Sigmoid colon (tissue), 7 donors: ENCODE data around the gene MYH14. TPM values are rescaled to one million over a fixed set of nuclear protein-coding genes. Genes with fewer than 3 reads are reported as not detected.

ENCODE experiments used
- DNase-seq: peaks from one replicate; pipeline ENCODE4 v3.0.0-alpha.2; 2019
- H3K27ac ChIP-seq, 4 donors: fragments of 200-600 bp; sonication (generic); one replicate each; pipeline ENCODE4 v1.5.1; 2016 to 2019; ENCODE audit warnings: mild to moderate bottlenecking in 1 of 4
- H3K27me3 ChIP-seq, 3 donors: fragments of 200-600 bp; sonication (generic); one replicate each; pipeline ENCODE4 v1.5.1; 2019; ENCODE audit warnings: mild to moderate bottlenecking in 1 of 3
- H3K36me3 ChIP-seq, 4 donors: fragments of 200-600 bp; sonication (generic); one replicate each; pipeline ENCODE4 v1.5.1; 2016 to 2019
- H3K4me1 ChIP-seq, 4 donors: fragments of 200-600 bp; sonication (generic); one replicate each; pipeline ENCODE4 v1.5.1; 2017 to 2019
- H3K4me3 ChIP-seq, 4 donors: fragments of 200-600 bp; sonication (generic); one replicate each; pipeline ENCODE4 v1.5.1; 2017 to 2019; ENCODE audit warnings: mild to moderate bottlenecking in 2 of 4, moderate library complexity in 1 of 4
- H3K9me3 ChIP-seq, 4 donors: fragments of 200-600 bp in 3 of 4; sonication (generic) in 3 of 4; one replicate each; pipeline versions ENCODE4 v1.5.1 to v1.6.1; 2013 to 2019
- EP300 ChIP-seq, 4 donors: sonication (generic); formaldehyde crosslinking; IDR thresholded peaks; one replicate each; pipeline ENCODE4 v1.6.1; 2017; ENCODE audit warnings: antibody characterized with exemption in 4 of 4
- POLR2A ChIP-seq, 2 donors: fragments of 450-650 bp; IDR thresholded peaks; one replicate each; pipeline ENCODE4 v1.6.1; 2016; ENCODE audit warnings: antibody characterized with exemption in 2 of 2, mild to moderate bottlenecking in 2 of 2, moderate library complexity in 2 of 2
- POLR2AphosphoS5 ChIP-seq, 4 donors: sonication (generic); formaldehyde crosslinking; IDR thresholded peaks; one replicate each; pipeline ENCODE4 v1.6.1; 2017; ENCODE audit warnings: antibody characterized with exemption in 4 of 4
- WGBS, 2 donors: extraction: QIAGEN DNeasy Blood & Tissue Kit; methylation state at CpG; one replicate each; pipeline ENCODE4 v1.1.7; 2013; 5-methylcytosine and 5-hydroxymethylcytosine counted together
- intact Hi-C: fragments of 100-400 bp; cut with DNase I; formaldehyde crosslinking; loops from one replicate; pipeline ENCODE4 v1.15.1; 2023
- polyA plus RNA-seq, 3 donors: library from polyadenylated mRNA; stranded (reverse); fragments of 200-250 nt; gene quantifications; one replicate each; pipeline ENCODE4 v1.2.3, GENCODE V29; 2013
- total RNA-seq, 4 donors: library from RNA; depleted of rRNA; stranded (reverse); fragments of >200 nt; gene quantifications; one replicate each; pipeline ENCODE4 v1.1.0, GENCODE V29; 2016
- TF ChIP-seq, protein P1 (sequence below), 4 experiments: fragments of 450-650 bp in 3 of 4; fragments of 200-600 bp in 1 of 4; IDR thresholded peaks; one replicate each; pipeline ENCODE4 v1.5.1; 2016 to 2019; ENCODE audit warnings: antibody characterized with exemption in 4 of 4, mild to moderate bottlenecking in 3 of 4, moderate library complexity in 2 of 4
- donor health status: healthy with polysubstance abuse.
- donor health status: Bipolar disorder and iron deficiency.
- donor health status: healthy.

MYH14 gene
- total and polyA plus RNA-seq, 7 donors: 0.16 to 479 (median 3.9) TPM

DNA sequence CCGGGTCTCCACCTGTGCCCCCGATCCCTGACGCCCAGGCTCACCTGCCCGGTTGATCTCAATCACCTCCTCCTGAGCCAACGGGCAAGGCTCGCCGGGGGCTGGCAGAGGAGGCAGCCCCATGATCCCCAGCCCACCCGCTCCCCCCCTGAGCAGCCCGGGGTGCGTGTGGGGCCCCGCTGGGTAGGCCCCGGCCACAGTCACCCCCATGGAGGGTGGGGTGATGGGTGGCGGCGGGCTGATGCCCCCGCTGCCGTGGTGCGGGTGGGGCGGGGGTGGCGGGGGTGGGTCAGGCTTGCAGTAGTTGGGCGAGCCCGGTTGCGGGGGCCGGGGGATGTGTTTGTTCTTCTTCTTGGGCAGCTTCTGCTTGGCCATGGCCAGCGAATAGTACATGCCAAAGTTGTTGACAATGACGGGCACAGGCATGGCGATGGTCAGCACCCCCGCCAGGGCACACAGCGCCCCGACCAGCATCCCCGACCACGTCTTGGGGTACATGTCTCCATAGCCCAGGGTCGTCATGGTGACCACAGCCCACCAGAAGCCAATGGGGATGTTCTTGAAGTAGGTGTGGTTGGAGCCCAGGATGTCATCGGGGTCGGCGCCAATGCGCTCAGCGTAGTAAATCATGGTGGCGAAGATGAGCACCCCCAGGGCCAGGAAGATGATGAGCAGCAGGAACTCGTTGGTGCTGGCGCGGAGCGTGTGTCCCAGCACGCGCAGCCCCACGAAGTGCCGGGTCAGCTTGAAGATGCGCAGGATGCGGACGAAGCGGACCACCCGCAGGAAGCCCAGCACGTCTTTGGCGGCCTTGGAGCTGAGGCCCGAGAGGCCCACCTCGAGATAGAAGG, 119.7 kb downstream of the MYH14 start:
- TF ChIP-seq POLR2AphosphoS5 (IDR thresholded peaks at IDR 0.05) (no peak), POLR2A (IDR thresholded peaks at IDR 0.05) (no peak), EP300 (IDR thresholded peaks at IDR 0.05) (no peak)
- TF ChIP-seq, protein P1, sequence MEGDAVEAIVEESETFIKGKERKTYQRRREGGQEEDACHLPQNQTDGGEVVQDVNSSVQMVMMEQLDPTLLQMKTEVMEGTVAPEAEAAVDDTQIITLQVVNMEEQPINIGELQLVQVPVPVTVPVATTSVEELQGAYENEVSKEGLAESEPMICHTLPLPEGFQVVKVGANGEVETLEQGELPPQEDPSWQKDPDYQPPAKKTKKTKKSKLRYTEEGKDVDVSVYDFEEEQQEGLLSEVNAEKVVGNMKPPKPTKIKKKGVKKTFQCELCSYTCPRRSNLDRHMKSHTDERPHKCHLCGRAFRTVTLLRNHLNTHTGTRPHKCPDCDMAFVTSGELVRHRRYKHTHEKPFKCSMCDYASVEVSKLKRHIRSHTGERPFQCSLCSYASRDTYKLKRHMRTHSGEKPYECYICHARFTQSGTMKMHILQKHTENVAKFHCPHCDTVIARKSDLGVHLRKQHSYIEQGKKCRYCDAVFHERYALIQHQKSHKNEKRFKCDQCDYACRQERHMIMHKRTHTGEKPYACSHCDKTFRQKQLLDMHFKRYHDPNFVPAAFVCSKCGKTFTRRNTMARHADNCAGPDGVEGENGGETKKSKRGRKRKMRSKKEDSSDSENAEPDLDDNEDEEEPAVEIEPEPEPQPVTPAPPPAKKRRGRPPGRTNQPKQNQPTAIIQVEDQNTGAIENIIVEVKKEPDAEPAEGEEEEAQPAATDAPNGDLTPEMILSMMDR (IDR thresholded peaks at IDR 0.05): no peak
- no peak for DNase-seq
- H3K36me3 ChIP-seq: no peaks in the 10 kb centered on the region
- intact Hi-C loops: no loop called here
- peaks cover 17 to 39% (median 34%) of the 10 kb centered on the region in 3 donors for H3K27me3 ChIP-seq
- H3K27ac ChIP-seq: no peak overlapping the region
- H3K9me3 ChIP-seq: no peaks in the 10 kb centered on the region
- WGBS, 2 donors: 94 to 95% methylated on average over 55 of the region's 55 CpGs
- H3K4me1 ChIP-seq: peaks cover 0 to 12% (median 7%) of the 10 kb centered on the region in 4 donors
- H3K4me3 ChIP-seq: no peak overlapping the region

DNA sequence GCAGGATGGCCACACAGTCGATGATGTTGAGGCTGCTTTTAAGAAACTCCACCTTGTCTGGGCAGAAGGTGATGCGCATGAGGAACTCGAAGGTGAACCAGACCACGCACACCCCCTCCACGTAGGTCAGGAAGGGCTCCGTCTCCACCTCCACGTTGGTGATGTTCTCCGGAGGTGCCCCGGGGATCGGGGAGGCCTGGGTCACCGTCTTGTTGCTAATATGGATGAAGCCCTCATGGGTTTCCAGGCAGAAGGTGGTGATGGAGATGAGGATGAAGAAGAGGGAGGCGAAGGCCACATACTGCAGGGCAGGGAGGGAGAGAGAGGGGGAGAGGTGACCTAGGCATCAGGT, 120.3 kb downstream of the MYH14 start:
- Histone ChIP-seq H3K4me3 (no peak overlapping the region), H3K27me3 (peaks cover 20 to 44% (median 39%) of the 10 kb centered on the region in 3 donors), H3K9me3 (no peaks in the 10 kb centered on the region), H3K36me3 (no peaks in the 10 kb centered on the region), H3K4me1 (peaks cover 0 to 12% (median 8%) of the 10 kb centered on the region in 4 donors), H3K27ac (no peak overlapping the region)
- 92 to 93% methylated on average over 12 of the region's 12 CpGs for WGBS, 2 donors
- DNase-seq: no peak
- intact Hi-C loops: no loop called here
- no peak for TF ChIP-seq POLR2A (IDR thresholded peaks at IDR 0.05)
- TF ChIP-seq POLR2AphosphoS5 (IDR thresholded peaks at IDR 0.05): no peak
- TF ChIP-seq EP300 (IDR thresholded peaks at IDR 0.05): no peak
- TF ChIP-seq, protein P1 (IDR thresholded peaks at IDR 0.05): no peak

DNA sequence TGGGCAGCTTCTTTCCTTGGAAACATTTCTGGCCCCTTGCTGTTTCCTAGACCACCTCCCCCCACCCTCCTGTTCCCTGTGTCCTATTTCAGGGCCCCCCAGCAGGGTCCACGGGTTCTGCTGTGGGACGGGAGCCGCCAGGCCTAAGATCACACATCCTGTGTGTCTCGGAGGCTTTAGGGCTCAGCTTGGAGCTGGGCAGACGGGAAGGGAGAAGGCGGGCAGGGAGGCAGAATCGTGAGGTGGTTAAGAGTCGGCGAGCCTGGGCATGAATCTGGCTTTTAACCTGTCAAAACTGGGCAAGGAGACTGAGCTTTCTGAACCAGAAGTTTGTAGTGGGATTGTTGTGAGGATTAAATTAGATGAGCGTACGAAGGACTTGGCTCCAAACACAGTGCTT, 120.9 kb downstream of the MYH14 start:
- Histone ChIP-seq H3K36me3 (no peaks in the 10 kb centered on the region), H3K27ac (no peak overlapping the region), H3K9me3 (no peaks in the 10 kb centered on the region), H3K4me3 (no peak overlapping the region), H3K4me1 (peaks cover 0 to 15% (median 12%) of the 10 kb centered on the region in 4 donors), H3K27me3 (peaks cover 21 to 44% (median 43%) of the 10 kb centered on the region in 3 donors)
- intact Hi-C loops: no loop called here
- no peak for TF ChIP-seq EP300 (IDR thresholded peaks at IDR 0.05)
- TF ChIP-seq, protein P1 (IDR thresholded peaks at IDR 0.05): no peak
- no peak for TF ChIP-seq POLR2AphosphoS5 (IDR thresholded peaks at IDR 0.05)
- no peak for TF ChIP-seq POLR2A (IDR thresholded peaks at IDR 0.05)
- no peak for DNase-seq
- 80 to 82% methylated on average over 11 of the region's 11 CpGs for WGBS, 2 donors

DNA sequence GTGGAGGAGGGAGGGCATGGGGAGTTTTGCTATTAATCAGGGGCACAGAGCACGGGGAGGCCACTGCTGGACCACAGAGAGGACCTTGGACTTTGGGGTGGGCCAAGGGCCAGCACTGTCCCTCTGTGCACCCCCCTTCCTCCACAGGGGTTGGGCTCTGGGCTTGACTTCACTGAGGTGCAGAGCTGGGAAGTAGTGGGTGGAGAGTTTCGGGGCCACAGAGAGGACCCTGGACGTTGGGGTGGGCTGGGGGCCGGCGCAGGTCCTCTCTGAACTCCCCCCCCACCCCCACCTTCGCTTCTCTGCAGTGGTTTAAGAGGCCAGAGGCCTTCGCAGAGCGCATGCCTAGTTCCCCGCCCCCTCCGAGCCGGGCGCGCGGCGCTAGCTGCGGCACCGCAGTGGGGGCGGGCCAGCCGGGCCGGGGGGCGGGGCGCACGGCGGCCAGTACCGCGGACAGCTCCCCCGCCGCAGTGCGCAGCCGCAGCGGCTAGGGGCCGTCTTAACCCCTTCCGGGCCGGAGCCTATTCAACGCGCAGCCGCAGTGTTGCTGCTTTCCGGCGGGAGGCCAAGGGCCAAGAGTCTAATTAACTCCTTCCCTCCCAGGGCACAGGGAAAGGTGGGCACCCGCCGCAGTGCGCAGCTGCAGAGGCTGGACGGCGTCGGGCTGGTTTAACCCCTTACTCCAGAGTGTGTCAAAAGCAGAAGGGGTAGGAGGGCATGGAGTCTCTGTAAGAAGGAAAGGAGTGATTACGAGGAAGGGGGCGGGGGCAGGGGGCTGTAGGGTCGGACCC, 122.1 kb downstream of the MYH14 start:
- peaks cover 29 to 51% (median 50%) of the 10 kb centered on the region in 3 donors for H3K27me3 ChIP-seq
- WGBS, 2 donors: 1 to 2% methylated on average over 48 of the region's 48 CpGs
- intact Hi-C loops: no loop called here

More for the DNA sequence above, 122.1 kb downstream of the MYH14 start:
- TF ChIP-seq POLR2AphosphoS5 (IDR thresholded peaks at IDR 0.05): no peak
- no peak for TF ChIP-seq EP300 (IDR thresholded peaks at IDR 0.05)
- TF ChIP-seq, protein P1 (IDR thresholded peaks at IDR 0.05): no peak
- TF ChIP-seq POLR2A (IDR thresholded peaks at IDR 0.05): no peak
- DNase-seq: no peak
- Histone ChIP-seq H3K27ac (no peak overlapping the region), H3K4me3 (no peak overlapping the region), H3K4me1 (peaks cover 0 to 27% (median 21%) of the 10 kb centered on the region in 4 donors), H3K36me3 (no peaks in the 10 kb centered on the region), H3K9me3 (no peaks in the 10 kb centered on the region)
